Measurements from ENCODE around the gene PLN.

Gene PLN

GRCh38 chr6:118586746-118587485, 38.8 kb downstream of the PLN start:
- Histone ChIP-seq H3K9ac (no peak overlapping the region), H2AFZ (no peak overlapping the region), H3K79me2 (peaks cover 23% of the 10 kb centered on the region), H3K27ac (no peak overlapping the region), H3K4me2 (ENCODE audit: low read length) (no peak overlapping the region), H3K27me3 (ENCODE audit: control insufficient read depth, insufficient read depth, low read length) (no peaks in the 10 kb centered on the region), H3K4me3 (ENCODE audit: low read depth, low read length) (no peak overlapping the region), H3K4me1 (peaks cover 9% of the 10 kb centered on the region), H3K36me3 (ENCODE audit: control insufficient read depth, insufficient read depth, low read length) (no peaks in the 10 kb centered on the region), H3K9me3 (ENCODE audit: control insufficient read depth, low read length) (no peaks in the 10 kb centered on the region)
- TF ChIP-seq CTCF (IDR thresholded peaks at IDR 0.05) = no peak

- no peaks in the 10 kb centered on the region for H3K4me1 ChIP-seq
- H2AFZ ChIP-seq = no peak overlapping the region
- H3K27me3 ChIP-seq (ENCODE audit: control insufficient read depth, insufficient read depth, low read length) = no peaks in the 10 kb centered on the region
- no peak overlapping the region for H3K9ac ChIP-seq
- no peak overlapping the region for H3K27ac ChIP-seq
- no peaks in the 10 kb centered on the region for H3K9me3 ChIP-seq (ENCODE audit: control insufficient read depth, low read length)
- H3K79me2 ChIP-seq = peaks cover 24% of the 10 kb centered on the region
- no peak overlapping the region for H3K4me2 ChIP-seq (ENCODE audit: low read length)
- H3K36me3 ChIP-seq (ENCODE audit: control insufficient read depth, insufficient read depth, low read length) = no peaks in the 10 kb centered on the region
- H3K4me3 ChIP-seq (ENCODE audit: low read depth, low read length) = no peak overlapping the region
- TF ChIP-seq CTCF (IDR thresholded peaks at IDR 0.05) = no peak
Measured at GRCh38 chr6:118588626-118589025, 40.5 kb downstream of the PLN start.

- peaks cover 28% of the 10 kb centered on the region for H3K79me2 ChIP-seq
- H3K4me2 ChIP-seq (ENCODE audit: low read length) = no peak overlapping the region
- no peak overlapping the region for H3K27ac ChIP-seq
- H2AFZ ChIP-seq = no peak overlapping the region
- H3K9me3 ChIP-seq (ENCODE audit: control insufficient read depth, low read length) = no peaks in the 10 kb centered on the region
- H3K36me3 ChIP-seq (ENCODE audit: control insufficient read depth, insufficient read depth, low read length) = no peaks in the 10 kb centered on the region
- H3K4me1 ChIP-seq = no peaks in the 10 kb centered on the region
- no peak overlapping the region for H3K4me3 ChIP-seq (ENCODE audit: low read depth, low read length)
- H3K9ac ChIP-seq = no peak overlapping the region
- no peak for TF ChIP-seq CTCF (IDR thresholded peaks at IDR 0.05)
- H3K27me3 ChIP-seq (ENCODE audit: control insufficient read depth, insufficient read depth, low read length) = no peaks in the 10 kb centered on the region
Measured at GRCh38 chr6:118589186-118589585, 41.1 kb downstream of the PLN start.

- no peaks in the 10 kb centered on the region for H3K27me3 ChIP-seq (ENCODE audit: control insufficient read depth, insufficient read depth, low read length)
- H3K4me3 ChIP-seq (ENCODE audit: low read depth, low read length) = no peak overlapping the region
- no peaks in the 10 kb centered on the region for H3K9me3 ChIP-seq (ENCODE audit: control insufficient read depth, low read length)
- no peak for TF ChIP-seq CTCF (IDR thresholded peaks at IDR 0.05)
- H3K4me2 ChIP-seq (ENCODE audit: low read length) = no peak overlapping the region
- no peak overlapping the region for H3K9ac ChIP-seq
- no peaks in the 10 kb centered on the region for H3K36me3 ChIP-seq (ENCODE audit: control insufficient read depth, insufficient read depth, low read length)
- peaks cover 29% of the 10 kb centered on the region for H3K79me2 ChIP-seq
- H2AFZ ChIP-seq = no peak overlapping the region
- H3K27ac ChIP-seq = no peak overlapping the region
- H3K4me1 ChIP-seq = no peaks in the 10 kb centered on the region
Measured at GRCh38 chr6:118589649-118590365, 41.7 kb downstream of the PLN start.

Data from parathyroid adenoma (tissue), 2 donors.